ENCODE data around the gene PAWR.
"Not testable (repeated sequence)": the region's sequence is repeated elsewhere in the genome, so short reads cannot be mapped to it uniquely, and the experiment has no call there.

The PAWR gene

DNA sequence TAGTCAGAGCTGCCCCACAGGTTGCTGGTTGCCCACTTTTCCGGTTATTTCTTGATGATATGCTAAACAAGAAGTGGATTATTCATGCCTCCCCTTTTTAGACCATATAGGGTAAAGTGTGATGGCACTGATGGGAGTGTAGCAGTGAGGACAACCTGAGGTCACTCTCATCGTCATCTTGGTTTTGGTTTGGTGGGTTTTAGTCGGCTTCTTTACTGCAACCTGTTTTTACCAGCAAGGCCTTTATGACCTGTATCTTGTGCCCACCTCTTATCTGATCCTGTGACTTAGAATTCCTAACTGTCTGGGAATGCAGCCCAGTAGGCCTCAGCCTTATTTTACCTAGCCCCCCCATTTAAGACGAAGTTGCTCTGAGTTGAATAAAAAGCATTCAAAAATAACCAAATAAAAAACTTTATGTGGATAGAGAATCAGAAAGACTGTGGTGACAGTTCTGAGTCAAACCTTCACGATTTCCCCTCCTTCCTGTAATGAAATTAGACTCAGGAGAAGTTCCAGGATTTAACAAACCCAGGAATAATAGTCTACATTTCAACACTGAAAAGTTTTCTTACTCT lies 144.2 kb downstream of the PAWR start:
- no peak overlapping the region for H3K4me3 ChIP-seq (ENCODE audit: low read depth, low read length)
- DNase-seq (ENCODE audit: low read depth), result no peak
- TF ChIP-seq, protein P1, sequence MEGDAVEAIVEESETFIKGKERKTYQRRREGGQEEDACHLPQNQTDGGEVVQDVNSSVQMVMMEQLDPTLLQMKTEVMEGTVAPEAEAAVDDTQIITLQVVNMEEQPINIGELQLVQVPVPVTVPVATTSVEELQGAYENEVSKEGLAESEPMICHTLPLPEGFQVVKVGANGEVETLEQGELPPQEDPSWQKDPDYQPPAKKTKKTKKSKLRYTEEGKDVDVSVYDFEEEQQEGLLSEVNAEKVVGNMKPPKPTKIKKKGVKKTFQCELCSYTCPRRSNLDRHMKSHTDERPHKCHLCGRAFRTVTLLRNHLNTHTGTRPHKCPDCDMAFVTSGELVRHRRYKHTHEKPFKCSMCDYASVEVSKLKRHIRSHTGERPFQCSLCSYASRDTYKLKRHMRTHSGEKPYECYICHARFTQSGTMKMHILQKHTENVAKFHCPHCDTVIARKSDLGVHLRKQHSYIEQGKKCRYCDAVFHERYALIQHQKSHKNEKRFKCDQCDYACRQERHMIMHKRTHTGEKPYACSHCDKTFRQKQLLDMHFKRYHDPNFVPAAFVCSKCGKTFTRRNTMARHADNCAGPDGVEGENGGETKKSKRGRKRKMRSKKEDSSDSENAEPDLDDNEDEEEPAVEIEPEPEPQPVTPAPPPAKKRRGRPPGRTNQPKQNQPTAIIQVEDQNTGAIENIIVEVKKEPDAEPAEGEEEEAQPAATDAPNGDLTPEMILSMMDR (IDR thresholded peaks at IDR 0.05; ENCODE audit: control insufficient read depth, extremely low read depth, insufficient read depth), result no peak

DNA sequence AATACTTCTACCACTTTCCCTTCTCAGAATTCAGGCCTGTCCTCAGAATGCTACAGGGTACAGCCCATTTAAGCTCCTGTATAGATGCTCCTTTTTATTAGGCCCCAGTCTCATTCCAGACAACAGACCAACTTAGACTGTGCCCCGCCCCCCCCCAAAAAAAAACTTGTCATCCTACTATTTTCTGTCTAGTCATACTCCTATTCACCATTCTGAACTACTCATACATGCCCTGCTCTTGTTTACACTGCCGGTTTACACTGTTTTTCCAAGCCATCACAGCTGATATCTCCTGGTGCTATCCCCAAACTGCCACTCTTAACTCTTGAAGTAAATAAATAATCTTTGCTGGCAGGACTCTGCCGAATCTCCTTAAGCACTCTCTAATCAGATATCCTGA lies 146.3 kb downstream of the PAWR start:
- H3K4me3 ChIP-seq (ENCODE audit: low read depth, low read length); DNase-seq (ENCODE audit: low read depth): not testable (repeated sequence)

DNA sequence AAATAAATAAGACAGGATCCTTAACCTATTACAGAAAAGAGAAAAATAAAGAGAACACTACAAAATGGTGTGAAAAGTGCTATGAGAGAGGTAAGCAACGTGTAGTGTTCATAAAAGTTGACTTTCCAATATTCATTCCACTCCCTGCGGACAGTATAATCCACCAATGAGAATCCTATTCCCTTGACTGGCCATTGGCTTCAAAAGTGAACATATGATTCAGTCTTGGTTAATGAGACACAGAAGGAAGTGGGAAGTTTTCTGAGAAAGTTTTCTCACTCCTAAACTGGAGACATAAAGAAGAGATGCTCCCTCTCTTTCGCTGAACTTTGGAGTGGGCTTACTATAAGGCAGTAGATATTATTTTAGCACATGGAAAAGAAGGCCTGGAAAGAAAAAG lies 153.1 kb downstream of the PAWR start:
- H3K4me3 ChIP-seq (ENCODE audit: low read depth, low read length), result no peak overlapping the region
- TF ChIP-seq, protein P1 (IDR thresholded peaks at IDR 0.05; ENCODE audit: control insufficient read depth, extremely low read depth, insufficient read depth), result no peak
- no peak for DNase-seq (ENCODE audit: low read depth)

- H3K4me3 ChIP-seq (ENCODE audit: low read depth, low read length), result no peak overlapping the region
- no peak for DNase-seq (ENCODE audit: low read depth)
- TF ChIP-seq, protein P1 (IDR thresholded peaks at IDR 0.05; ENCODE audit: control insufficient read depth, extremely low read depth, insufficient read depth), result no peak
Observed at GRCh38 chr12:79535751-79536150, 155.0 kb downstream of the PAWR start.

Measured in LNCaP clone FGC (cell line).